GM12873 (cell line): ENCODE measurements around the gene ZNF724.

ENCODE experiments used
- CTCF ChIP-seq: IDR thresholded peaks from 2 replicates; pipeline ENCODE4 v1.5.1; 2012; ENCODE audit warnings: low read depth, mild to moderate bottlenecking, moderate library complexity, low read length, control low read depth; ENCODE audit not compliant: insufficient read depth; ENCODE audit errors: missing control alignments

Gene ZNF724

DNA sequence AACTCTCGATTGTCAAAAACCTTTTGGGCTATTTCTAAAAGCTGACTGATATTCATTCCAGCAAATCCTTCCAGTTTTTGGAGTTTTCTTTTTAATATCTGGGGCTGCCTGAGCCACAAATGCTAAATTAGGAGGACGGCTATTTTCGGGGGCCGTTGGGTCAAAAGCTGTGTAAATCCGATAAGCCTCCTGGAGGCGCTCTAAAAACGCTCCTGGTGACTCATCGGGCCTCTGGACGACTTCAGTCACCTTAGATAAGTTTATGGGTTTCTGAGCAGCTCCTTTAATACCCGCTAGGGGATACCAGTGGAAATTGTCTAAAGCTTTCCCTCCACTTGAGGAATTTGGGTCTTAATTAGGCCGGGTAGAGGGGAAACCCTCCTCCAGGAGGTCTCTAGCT lies 66.9 kb downstream of the ZNF724 start:
- no peak for TF ChIP-seq CTCF
